LNCAP (cell line): ENCODE measurements around the gene SS18L1.

ENCODE experiments used
- TF ChIP-seq, protein P1 (sequence below): fragments of 450-650 bp; IDR thresholded peaks from 2 replicates; pipeline ENCODE4 v1.5.1; 2017; ENCODE audit warnings: mild to moderate bottlenecking

The SS18L1 gene

DNA sequence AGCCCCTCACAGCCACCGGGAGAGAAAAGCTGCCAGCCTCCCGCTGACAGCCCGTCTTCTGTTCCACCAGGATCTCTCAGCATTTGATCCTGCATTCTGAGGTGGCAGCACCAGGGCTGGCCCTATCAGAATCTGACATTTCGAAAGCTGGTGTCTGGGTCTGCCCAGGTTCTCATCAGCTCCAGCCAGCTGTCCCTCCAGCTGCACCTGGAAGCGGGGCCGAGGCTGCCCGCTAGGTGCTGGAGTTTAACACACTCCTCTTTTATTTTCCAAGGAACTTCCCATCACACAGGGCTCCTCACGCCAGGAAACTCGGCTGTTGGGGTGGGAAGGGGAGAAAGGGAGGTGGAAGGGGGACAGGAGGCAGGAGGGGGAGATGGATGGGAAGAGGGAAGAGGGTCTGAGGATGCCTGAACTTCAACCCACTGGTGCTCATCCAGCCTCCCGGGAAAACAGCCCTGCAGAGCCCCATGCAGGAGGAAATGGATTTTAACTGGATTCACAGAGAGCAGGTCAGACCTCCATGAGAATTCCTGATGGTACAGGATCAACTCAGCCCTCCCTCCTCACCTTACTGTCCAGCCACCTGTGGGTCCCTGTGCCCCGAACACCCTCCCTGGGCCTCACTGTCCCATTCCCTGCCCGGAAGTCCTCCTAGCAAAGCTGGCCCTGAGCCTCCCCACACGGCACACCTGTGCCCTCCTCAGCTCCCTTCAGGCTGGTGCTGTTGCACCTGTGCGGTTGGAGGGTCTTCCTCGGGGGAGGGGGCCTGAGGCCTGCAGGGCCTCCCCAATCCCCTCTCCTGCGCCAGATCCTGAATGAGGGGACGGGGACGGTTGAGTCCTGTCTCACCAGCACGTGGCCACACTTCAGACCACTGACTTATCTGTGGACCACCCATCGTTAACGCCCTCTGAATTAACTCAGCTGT, 25.2 kb upstream of the SS18L1 start:
- TF ChIP-seq, protein P1, sequence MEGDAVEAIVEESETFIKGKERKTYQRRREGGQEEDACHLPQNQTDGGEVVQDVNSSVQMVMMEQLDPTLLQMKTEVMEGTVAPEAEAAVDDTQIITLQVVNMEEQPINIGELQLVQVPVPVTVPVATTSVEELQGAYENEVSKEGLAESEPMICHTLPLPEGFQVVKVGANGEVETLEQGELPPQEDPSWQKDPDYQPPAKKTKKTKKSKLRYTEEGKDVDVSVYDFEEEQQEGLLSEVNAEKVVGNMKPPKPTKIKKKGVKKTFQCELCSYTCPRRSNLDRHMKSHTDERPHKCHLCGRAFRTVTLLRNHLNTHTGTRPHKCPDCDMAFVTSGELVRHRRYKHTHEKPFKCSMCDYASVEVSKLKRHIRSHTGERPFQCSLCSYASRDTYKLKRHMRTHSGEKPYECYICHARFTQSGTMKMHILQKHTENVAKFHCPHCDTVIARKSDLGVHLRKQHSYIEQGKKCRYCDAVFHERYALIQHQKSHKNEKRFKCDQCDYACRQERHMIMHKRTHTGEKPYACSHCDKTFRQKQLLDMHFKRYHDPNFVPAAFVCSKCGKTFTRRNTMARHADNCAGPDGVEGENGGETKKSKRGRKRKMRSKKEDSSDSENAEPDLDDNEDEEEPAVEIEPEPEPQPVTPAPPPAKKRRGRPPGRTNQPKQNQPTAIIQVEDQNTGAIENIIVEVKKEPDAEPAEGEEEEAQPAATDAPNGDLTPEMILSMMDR = no peak

DNA sequence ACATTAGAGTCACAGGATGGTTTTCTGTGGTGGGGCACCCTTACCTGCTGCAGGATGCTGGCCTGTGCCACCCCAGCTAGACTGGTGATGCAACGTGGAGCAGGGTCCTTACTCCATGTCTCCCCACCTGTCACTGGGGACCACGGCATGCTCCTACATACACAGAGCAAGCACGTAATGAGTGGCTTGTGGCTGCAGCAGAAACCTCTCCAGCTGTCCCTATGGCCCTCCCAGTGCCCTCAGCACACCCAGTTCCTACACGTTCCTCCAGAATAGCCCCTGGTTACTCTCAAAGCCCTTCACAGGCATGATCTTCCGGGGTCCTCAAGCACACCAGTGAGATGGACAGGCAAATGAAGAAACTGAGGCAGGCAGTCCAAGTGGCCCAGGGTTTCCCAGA, 24.5 kb upstream of the SS18L1 start:
- TF ChIP-seq, protein P1 = no peak

DNA sequence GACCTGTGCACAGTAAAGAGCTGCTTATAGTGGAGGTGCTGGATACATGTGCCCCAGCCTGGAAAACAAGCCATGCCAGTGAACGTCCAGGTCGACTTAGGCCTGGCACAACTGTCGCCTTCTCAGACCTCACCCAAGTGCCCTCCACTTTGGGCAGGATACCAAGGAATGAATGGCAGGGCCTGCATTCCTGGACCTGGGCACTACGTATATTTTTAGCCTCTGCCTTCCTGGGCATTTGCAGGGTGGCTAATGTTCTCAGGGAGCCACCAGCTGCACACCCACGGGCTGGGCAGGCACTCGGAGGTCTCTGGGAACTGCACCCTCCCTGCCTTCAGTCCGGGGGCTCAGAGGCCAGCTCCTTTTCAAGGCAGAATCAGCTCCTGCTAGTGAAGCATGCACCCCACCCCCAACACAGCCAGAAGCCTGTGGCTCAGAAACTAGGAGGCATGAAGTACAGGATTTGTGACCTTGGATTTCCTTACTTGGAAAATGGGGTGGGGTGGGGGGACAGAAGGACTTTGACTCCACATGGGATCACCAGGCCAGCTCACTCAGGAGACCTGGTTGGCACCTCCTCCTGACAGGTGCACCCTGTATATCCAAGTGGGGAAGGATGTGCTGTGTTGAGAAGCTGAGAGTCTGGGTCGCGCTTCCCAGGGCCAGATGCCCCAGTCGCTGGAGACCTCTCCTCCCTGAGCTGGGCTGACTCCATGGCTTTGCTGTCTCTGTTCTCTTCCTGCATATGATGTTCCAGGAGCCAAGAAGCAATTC, 23.8 kb upstream of the SS18L1 start:
- TF ChIP-seq, protein P1 = no peak

GRCh38 chr20:62120365-62120762, 23.2 kb upstream of the SS18L1 start:
- TF ChIP-seq, protein P1 = no peak

- TF ChIP-seq, protein P1 = no peak
These were observed 22.4 kb upstream of the SS18L1 start for GRCh38 chr20:62120990-62121775.

DNA sequence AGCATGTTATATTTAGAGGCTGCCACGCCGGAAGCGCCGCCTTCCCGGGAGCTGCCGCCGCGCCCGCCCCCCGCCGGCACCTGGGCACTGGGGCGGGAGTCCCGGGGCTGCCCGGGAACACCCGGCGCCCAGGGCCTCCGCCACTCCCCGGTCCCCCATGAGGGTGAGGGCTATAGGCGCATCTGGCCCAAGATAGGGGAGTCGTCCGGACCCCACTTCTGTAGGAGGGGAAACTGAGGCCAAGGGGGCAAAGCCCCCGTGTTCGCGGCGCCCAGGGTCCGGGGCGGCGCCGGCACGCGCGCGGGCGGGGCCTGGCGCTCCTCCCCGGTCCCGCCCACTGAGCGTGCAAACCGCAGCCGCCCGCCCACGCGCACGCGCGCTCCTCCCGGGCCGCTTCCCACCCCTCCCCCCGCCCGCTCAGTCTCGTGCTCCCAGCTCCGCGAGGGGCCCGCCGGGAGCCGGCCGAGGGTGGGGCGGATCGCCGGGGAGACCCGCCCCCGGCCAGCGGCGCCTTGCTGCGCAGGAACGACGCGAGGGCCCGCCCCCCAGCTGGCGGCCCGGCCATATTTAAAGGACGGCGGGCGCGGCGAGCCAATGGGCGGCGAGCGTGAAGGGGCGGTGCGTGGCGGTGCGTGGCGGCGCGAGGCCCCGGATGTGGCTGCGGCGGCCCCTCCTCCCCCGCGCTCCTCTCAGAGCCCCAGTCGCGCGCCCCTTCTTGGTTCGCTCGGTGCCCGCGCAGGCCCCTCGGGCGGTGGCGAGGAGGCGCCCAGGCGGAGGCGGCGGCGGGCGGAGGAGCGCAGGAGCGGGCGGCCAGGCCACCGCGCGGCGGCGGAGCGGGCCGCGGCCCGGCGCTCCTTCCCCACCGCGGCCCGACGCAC, 21.6 kb upstream of the SS18L1 start, which contains the start of gene LSM14B:
TSS of gene LSM14B (plus strand) at position 700 of the 878 bp plus-strand sequence. CDS start 192 bp downstream, outside the sequence.
- TF ChIP-seq, protein P1 = no peak
